ENCODE data around the gene MEIOB.

The MEIOB gene

DNA sequence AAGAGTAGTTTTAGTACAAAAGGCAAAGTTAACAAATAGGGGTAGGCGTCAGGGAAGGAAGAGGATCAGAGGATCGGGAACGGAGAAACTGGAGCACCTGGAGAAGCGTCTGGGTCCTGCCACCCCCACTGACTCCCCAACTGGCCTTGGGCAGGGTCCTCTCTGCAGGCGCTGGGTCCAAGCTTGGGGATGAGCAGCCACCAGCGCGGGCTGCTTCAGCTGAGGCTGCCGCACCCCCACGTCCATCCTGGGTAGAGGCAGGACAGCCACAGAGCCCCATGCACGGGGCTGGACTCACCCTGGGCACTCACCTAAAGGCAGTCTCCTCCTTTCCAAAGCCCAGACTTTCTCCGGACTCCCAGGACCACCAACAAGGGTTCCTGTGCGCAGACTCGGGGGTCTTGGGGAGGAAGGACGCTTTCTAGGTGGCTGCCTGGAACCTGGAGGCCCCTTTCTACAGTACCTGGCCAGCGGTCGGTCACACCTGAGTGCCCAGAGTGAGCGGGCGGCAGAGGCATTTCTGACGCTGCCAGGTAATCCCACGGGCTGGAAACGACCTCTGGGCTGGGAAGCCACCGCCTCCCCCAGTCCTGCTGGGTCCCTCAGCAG, 45.2 kb upstream of the MEIOB start:
- DNase-seq (ENCODE audit: low read depth), result no peak
- no peak overlapping the region for H3K4me3 ChIP-seq (ENCODE audit: low read depth, low read length)
- TF ChIP-seq, protein P1, sequence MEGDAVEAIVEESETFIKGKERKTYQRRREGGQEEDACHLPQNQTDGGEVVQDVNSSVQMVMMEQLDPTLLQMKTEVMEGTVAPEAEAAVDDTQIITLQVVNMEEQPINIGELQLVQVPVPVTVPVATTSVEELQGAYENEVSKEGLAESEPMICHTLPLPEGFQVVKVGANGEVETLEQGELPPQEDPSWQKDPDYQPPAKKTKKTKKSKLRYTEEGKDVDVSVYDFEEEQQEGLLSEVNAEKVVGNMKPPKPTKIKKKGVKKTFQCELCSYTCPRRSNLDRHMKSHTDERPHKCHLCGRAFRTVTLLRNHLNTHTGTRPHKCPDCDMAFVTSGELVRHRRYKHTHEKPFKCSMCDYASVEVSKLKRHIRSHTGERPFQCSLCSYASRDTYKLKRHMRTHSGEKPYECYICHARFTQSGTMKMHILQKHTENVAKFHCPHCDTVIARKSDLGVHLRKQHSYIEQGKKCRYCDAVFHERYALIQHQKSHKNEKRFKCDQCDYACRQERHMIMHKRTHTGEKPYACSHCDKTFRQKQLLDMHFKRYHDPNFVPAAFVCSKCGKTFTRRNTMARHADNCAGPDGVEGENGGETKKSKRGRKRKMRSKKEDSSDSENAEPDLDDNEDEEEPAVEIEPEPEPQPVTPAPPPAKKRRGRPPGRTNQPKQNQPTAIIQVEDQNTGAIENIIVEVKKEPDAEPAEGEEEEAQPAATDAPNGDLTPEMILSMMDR (IDR thresholded peaks at IDR 0.05; ENCODE audit: low read depth, low read length, missing control alignments), result no peak

DNA sequence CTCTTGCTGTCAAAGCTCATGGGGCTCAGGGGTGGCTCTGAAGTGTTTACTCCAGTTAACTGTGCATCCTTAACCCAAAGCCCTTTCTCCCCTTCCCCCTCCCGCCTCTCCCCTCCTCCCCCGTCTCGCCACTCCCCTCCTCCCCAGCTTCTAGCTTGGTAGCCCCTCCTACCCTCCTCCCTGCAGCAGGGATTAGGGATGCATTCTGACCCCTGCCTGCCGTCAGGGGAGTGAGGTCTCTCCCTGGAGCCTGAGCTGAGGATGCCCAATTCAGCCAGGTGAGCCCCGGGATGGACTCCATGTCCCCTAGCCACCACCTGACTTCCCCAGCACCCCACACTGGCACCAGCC, 44.7 kb upstream of the MEIOB start:
- DNase-seq (ENCODE audit: low read depth), result no peak
- H3K4me3 ChIP-seq (ENCODE audit: low read depth, low read length), result no peak overlapping the region
- TF ChIP-seq, protein P1 (IDR thresholded peaks at IDR 0.05; ENCODE audit: low read depth, low read length, missing control alignments), result no peak

DNA sequence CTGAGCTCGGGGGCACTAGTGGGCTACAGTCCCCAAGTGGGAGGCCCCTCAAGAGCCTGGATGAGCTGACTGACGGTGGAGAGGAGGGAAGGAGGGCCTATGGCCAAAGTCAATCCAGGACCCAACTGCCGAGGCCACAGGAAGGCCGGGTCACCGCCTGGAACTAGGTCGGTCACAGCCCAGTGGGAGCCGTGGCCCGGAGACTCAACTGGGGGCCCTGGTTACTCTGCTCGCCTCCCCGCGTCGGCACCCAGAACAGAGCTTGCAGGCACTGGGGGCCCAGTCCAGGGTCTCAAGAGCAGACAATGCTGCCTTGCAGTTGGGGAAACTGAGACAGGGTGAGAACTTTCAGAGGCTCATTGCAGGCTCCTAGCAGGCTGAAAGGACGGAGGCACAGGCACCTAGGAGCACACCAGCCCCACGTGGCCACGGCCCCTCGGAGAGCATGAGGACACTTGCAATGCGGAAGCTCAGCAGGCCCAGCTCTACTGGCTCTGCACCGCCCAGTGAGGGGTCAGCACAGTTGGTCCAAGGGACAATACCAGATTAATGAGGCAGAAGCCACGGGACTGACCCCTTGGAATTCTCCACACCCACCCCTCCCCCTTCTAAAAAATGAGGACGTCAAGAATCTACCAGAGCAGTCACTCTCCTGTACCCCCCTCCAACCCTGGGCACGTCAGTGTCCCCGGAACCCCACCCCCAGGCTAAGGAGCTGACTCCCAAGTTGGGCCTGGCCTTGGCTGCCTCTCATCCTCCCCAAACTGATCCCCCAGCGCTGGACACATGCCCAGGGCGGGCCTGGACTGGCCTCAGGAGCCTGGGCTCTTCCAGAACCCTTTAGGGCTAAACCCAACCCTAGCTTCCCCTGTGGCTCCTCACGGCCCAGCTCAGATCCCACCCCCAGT, 44.0 kb upstream of the MEIOB start:
- no peak overlapping the region for H3K4me3 ChIP-seq (ENCODE audit: low read depth, low read length)
- TF ChIP-seq, protein P1 (IDR thresholded peaks at IDR 0.05; ENCODE audit: low read depth, low read length, missing control alignments), result no peak
- no peak for DNase-seq (ENCODE audit: low read depth)

DNA sequence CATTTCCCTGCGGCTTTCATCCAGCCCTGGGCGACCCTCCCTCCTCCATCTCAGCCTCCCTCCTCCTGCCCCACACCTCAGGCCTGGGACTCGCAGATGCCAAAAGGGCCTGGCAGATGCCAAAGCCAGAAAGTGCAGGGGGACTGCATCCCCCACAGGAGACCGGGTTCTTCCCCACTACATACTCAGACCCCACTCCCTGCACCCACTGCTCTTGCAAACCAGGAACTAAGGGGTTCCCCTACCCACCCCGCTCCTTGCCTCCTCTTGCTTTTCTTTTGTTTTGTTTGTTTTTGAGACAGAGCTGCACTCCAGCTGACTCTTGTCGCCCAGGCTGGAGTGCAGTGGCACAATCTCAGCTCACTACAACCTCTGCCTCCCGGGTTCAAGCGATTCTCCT, 43.0 kb upstream of the MEIOB start:
- TF ChIP-seq, protein P1 (IDR thresholded peaks at IDR 0.05; ENCODE audit: low read depth, low read length, missing control alignments), result no peak
- H3K4me3 ChIP-seq (ENCODE audit: low read depth, low read length), result no peak overlapping the region
- no peak for DNase-seq (ENCODE audit: low read depth)

DNA sequence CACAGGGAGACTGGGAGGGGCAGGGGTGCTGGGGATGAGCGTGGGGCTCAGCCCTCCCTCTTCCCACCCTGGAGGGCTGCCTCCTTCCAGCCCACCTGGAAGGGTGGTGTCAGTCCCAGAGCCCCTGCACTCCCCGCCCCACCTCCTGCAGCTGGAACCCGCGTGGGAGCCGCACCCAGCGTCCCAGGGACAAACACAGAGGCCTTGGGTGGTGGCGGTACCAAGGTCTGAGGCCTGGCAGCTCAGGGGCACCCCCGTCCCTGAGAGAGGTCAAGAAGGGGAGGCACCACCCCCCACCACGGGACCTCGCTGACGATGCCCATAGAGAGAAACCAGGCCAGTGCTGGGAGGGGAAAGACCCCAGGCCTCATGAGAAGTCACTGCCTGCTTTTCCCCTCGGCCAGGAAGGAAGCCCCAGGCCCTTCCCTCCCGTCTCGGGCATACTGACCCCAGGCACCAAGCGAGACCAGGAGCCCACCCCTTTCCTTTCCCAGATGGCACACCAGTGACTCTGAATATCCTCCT, 42.2 kb upstream of the MEIOB start:
- TF ChIP-seq, protein P1 (IDR thresholded peaks at IDR 0.05; ENCODE audit: low read depth, low read length, missing control alignments), result no peak
- H3K4me3 ChIP-seq (ENCODE audit: low read depth, low read length), result no peak overlapping the region
- DNase-seq (ENCODE audit: low read depth), result no peak

DNA sequence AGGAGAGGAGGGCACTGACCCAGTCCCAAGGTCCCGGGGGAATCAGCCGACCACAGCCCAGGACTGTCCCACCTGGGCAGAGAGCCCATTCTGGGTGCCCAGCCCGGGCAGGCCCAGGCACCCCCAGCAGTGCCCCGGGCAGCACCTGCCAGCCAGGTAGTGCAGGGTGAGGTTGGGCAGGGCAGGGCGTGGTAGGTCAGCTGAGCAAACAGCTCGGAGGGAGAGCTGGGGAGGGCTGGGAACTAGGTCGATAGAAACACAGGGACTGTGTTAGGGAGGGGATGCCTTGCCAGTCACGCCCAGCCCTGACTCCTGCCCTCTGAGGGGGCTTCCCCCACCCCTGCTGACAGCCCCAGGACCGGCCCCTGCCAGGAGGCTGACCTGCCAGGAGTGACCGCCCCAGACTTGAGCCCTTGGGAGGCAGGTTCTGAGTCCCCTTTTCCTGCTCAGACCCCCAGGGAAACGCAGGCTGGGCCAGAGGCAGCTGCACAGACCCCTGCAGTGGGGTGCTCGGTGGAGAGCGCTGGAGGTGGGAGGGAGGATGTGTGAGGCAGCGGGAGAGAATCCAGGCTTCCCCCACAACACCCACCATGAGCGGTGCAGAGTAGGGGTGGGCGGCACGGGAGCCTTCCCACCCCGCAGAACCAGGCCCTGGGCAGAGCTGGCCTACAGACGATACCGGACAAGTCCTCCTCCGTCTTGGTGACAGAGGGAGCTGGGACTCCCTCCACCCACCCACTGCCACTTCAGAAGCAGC, 41.5 kb upstream of the MEIOB start:
- H3K4me3 ChIP-seq (ENCODE audit: low read depth, low read length), result no peak overlapping the region
- TF ChIP-seq, protein P1 (IDR thresholded peaks at IDR 0.05; ENCODE audit: low read depth, low read length, missing control alignments), result no peak
- no peak for DNase-seq (ENCODE audit: low read depth)
